Measurements from ENCODE around the gene SMAD7. TPM values are rescaled to one million over a fixed set of nuclear protein-coding genes. Genes with fewer than 3 reads are reported as not detected.

Gene SMAD7
- total RNA-seq, 2 experiments from 2014 or later: 13.6 to 14.4 TPM

GRCh38 chr18:48979944-48980890 is 29.5 kb upstream of the SMAD7 start:
- ChIA-PET POLR2A (no interaction called here), CTCF (no interaction called here)
- H3K36me3 Mint-ChIP-seq: no peaks in the 10 kb centered on the region
- H3K9me3 Mint-ChIP-seq: no peaks in the 10 kb centered on the region
- peaks cover 8% of the 10 kb centered on the region for H3K4me1 Mint-ChIP-seq (ENCODE audit: low read depth)
- DNase-seq: no peak
- peaks cover 10% of the 10 kb centered on the region for H3K27me3 Mint-ChIP-seq
- no peak overlapping the region for H3K4me3 Mint-ChIP-seq
- intact Hi-C loops (cut with micrococcal nuclease): loop anchor here (5.0 kb wide), 1 partner anchor 203 kb away; no protein-coding TSS in a partner anchor
- no peak overlapping the region for H3K27ac Mint-ChIP-seq

GRCh38 chr18:48977914-48978313 is 27.1 kb upstream of the SMAD7 start:
- Mint-ChIP-seq H3K36me3 (no peaks in the 10 kb centered on the region), H3K27me3 (peaks cover 13% of the 10 kb centered on the region), H3K9me3 (no peaks in the 10 kb centered on the region), H3K27ac (no peak overlapping the region), H3K4me3 (no peak overlapping the region), H3K4me1 (ENCODE audit: low read depth) (peaks cover 10% of the 10 kb centered on the region)
- CTCF ChIA-PET: no interaction called here
- DNase-seq: no peak
- POLR2A ChIA-PET: no interaction called here
- intact Hi-C loops (cut with micrococcal nuclease): loop anchor here (2.0 to 5.0 kb wide), 2 partner anchors 29 to 201 kb away; no protein-coding TSS in a partner anchor

DNA sequence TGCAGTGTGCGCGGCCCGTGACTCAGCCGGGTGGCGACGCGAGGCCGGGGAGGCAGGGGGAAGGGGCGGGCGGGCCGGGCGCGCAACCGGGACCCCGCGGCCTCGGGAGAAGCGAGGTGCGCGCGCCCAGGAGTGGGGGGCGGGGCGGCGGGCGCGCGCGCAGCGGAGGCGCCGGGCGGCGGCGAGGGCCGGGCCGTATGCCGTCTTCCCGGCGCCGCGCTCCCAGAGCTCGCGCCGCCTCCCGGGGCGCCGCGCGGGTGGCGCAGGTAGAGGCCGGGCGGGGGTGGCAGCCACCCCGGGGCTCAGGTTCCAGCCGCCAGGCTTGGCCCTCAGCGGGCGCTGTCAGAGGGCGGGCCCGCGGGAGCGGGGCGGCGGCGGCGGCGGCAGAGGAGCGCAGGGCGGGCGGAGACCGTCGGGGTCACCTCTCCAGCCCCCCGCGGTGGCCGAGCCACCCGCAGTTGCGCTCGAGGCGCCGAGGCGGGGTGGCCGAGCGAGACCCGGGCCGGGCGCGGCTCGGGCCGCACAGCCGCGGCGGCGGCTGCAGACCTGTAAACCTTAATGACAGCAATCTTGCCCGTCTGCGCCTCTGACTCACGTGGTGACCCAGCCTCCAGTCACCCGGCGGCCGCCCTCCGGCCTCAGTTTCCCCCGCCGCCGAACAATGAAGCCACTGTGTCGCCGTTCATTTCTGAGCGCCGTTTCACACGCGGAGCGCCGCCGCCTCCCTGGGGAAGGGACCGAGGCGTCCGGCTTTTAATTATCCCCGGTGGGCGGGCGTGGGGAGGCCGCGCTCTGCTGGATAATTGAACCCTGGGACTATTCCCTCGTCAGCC is 25.3 kb upstream of the SMAD7 start:
- POLR2A ChIA-PET: no interaction called here
- Mint-ChIP-seq H3K9me3 (no peaks in the 10 kb centered on the region), H3K36me3 (no peaks in the 10 kb centered on the region), H3K27me3 (peaks cover 13% of the 10 kb centered on the region), H3K4me3 (peak overlapping the region; percentile 69), H3K4me1 (ENCODE audit: low read depth) (peaks cover 10% of the 10 kb centered on the region), H3K27ac (no peak overlapping the region)
- DNase-seq: peak; percentile 72
- CTCF ChIA-PET: no interaction called here
- intact Hi-C loops (cut with micrococcal nuclease): loop anchor here (2.0 to 5.0 kb wide), 2 partner anchors 27 to 199 kb away; no protein-coding TSS in a partner anchor

GRCh38 chr18:48975120-48975816 is 24.5 kb upstream of the SMAD7 start:
- Mint-ChIP-seq H3K27me3 (peaks cover 13% of the 10 kb centered on the region), H3K9me3 (no peaks in the 10 kb centered on the region), H3K27ac (no peak overlapping the region), H3K4me3 (peak overlapping the region; percentile 61), H3K4me1 (ENCODE audit: low read depth) (peaks cover 10% of the 10 kb centered on the region), H3K36me3 (no peaks in the 10 kb centered on the region)
- POLR2A ChIA-PET: no interaction called here
- no peak for DNase-seq
- intact Hi-C loops (cut with micrococcal nuclease): loop anchor here (5.0 kb wide), 1 partner anchor 198 kb away; no protein-coding TSS in a partner anchor
- CTCF ChIA-PET: no interaction called here

DNA sequence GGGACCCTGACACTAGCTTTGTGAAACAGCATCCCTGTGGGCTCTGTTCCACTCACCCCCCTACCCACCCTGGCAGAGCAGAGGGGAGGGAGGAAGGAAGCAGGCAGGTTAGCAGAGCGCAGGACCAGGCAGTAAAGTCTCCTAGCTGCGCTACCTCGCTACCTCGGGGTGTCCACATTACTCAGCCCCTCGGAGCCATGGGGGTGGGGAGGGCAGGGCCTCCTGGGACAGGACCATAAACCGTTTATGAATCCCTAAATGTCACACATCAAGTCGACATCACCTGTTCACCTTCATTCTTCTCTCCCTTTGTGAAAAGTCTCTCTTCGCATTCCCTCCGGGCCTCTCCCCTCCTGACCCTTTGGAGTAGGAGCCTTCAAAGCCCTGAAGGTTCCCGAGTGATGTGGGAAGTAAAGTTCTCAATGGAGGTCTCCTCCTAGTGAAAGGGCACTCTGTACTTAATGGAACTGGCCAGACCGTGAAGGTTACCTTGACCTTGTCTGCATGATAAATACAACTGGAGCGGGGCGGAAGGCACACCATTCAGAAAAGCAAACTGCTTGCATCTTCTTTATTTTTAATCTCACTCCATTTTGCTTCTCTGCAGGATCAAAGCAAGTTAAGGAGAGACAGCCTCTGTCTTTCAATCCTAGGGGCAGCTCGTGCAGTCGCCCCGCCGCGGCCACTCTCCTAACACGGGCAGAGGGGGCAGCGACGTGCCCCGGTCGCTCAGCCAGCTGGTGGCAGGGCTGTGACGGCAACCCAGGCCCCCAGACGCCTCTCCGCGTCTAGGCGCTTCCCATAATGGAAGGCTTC is 23.7 kb upstream of the SMAD7 start:
- DNase-seq: no peak
- Mint-ChIP-seq H3K4me3 (peak overlapping the region; percentile 61), H3K27ac (no peak overlapping the region), H3K27me3 (peaks cover 13% of the 10 kb centered on the region), H3K4me1 (ENCODE audit: low read depth) (peaks cover 10% of the 10 kb centered on the region), H3K9me3 (no peaks in the 10 kb centered on the region), H3K36me3 (no peaks in the 10 kb centered on the region)
- ChIA-PET POLR2A (interaction anchor here (0.7 kb wide), 1 partner anchor 22 kb away, joined by 4 read pairs; no protein-coding TSS in a partner anchor), CTCF (no interaction called here)
- intact Hi-C loops (cut with micrococcal nuclease): loop anchor here (5.0 kb wide), 1 partner anchor 197 kb away; no protein-coding TSS in a partner anchor

DNA sequence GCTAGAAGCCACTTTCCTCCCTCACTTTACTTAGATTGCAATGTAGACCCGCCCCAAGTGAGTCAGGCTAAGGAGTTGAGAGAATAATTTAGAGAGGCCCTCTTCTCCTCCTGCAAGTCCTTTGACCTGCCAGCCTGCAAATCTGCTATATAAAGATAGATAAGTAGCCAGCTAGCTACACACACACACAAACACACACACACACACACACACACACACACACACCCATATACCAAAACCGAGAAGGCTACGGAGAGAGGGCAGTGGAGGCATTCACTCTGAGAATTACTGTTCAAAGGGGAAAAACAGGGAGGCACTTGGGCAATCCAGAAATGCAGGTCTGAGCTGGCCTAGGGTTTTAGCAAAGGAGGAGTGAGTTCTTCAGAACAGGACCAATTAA is 23.0 kb upstream of the SMAD7 start:
- intact Hi-C loops (cut with micrococcal nuclease): no loop called here
- ChIA-PET CTCF (no interaction called here), POLR2A (interaction anchor here (0.7 kb wide), 1 partner anchor 21 kb away, joined by 4 read pairs; no protein-coding TSS in a partner anchor)
- H3K27me3 Mint-ChIP-seq: peaks cover 9% of the 10 kb centered on the region
- no peaks in the 10 kb centered on the region for H3K9me3 Mint-ChIP-seq
- H3K4me3 Mint-ChIP-seq: no peak overlapping the region
- peaks cover 6% of the 10 kb centered on the region for H3K4me1 Mint-ChIP-seq (ENCODE audit: low read depth)
- no peak overlapping the region for H3K27ac Mint-ChIP-seq
- H3K36me3 Mint-ChIP-seq: no peaks in the 10 kb centered on the region
- DNase-seq: no peak

- Mint-ChIP-seq H3K4me1 (ENCODE audit: low read depth) (no peaks in the 10 kb centered on the region), H3K27me3 (peaks cover 2% of the 10 kb centered on the region), H3K27ac (no peak overlapping the region), H3K4me3 (no peak overlapping the region), H3K36me3 (no peaks in the 10 kb centered on the region), H3K9me3 (no peaks in the 10 kb centered on the region)
- ChIA-PET CTCF (no interaction called here), POLR2A (no interaction called here)
- DNase-seq: no peak
- intact Hi-C loops (cut with micrococcal nuclease): no loop called here
These were observed 17.8 kb upstream of the SMAD7 start for GRCh38 chr18:48968412-48969215.

GRCh38 chr18:48967545-48967944 is 16.8 kb upstream of the SMAD7 start:
- no peak overlapping the region for H3K4me3 Mint-ChIP-seq
- no peaks in the 10 kb centered on the region for H3K9me3 Mint-ChIP-seq
- intact Hi-C loops (cut with micrococcal nuclease): no loop called here
- H3K27ac Mint-ChIP-seq: no peak overlapping the region
- DNase-seq: no peak
- POLR2A ChIA-PET: interaction anchor here (0.6 kb wide), 1 partner anchor 880 kb away, joined by 3 read pairs; no protein-coding TSS in a partner anchor
- CTCF ChIA-PET: no interaction called here
- H3K4me1 Mint-ChIP-seq (ENCODE audit: low read depth): peaks cover 3% of the 10 kb centered on the region
- no peaks in the 10 kb centered on the region for H3K36me3 Mint-ChIP-seq
- peaks cover 2% of the 10 kb centered on the region for H3K27me3 Mint-ChIP-seq

GRCh38 chr18:48966523-48966922 is 15.8 kb upstream of the SMAD7 start:
- intact Hi-C loops (cut with micrococcal nuclease): no loop called here
- H3K27ac Mint-ChIP-seq: no peak overlapping the region
- peaks cover 3% of the 10 kb centered on the region for H3K4me1 Mint-ChIP-seq (ENCODE audit: low read depth)
- peaks cover 2% of the 10 kb centered on the region for H3K27me3 Mint-ChIP-seq
- CTCF ChIA-PET: no interaction called here
- no peaks in the 10 kb centered on the region for H3K36me3 Mint-ChIP-seq
- POLR2A ChIA-PET: no interaction called here
- DNase-seq: no peak
- no peak overlapping the region for H3K4me3 Mint-ChIP-seq
- no peaks in the 10 kb centered on the region for H3K9me3 Mint-ChIP-seq

DNA sequence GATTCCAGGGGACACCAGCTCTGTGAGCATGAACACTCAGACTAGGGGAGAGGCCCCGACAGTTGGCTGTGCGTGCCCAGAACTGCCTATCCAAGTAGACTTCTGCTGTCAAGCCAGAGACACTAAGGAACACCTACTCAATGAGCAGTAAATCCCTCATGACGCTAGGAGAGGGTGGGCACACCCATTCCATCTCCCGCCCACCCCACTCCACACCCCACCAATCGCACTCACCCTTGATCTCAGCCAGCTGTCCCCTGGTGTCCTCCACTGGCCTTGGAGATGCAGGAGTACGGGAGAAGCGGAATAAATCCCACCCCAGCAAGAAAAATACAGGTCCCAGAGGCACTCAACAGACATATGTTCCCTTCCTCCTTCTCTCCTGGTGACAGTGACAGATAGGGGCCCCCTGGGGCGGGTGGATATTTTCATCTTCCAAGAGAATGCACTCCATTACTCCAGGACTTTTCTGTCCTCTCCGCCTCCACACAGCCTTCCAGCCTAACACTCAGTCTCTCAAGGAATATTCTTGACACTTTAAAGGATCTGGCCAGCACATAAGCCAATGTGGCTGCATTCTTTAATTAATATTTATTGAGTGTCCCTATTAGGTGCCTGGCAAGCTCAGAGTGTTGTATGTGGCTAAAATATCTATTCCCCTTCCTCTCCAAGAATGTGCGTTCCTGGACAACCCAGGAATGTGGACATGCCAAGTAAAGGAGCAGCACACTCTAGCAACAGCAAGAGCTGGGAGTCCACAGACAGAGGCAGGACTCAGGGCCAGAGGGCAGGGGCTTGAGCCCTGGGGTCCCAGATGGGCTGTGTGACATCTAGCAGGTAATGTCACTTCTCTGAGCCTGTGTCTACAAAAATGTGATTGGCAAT is 13.1 kb upstream of the SMAD7 start:
- ChIA-PET CTCF (no interaction called here), POLR2A (interaction anchor here (0.5 kb wide), 1 partner anchor 80 kb away, joined by 3 read pairs; no protein-coding TSS in a partner anchor)
- H3K4me1 Mint-ChIP-seq (ENCODE audit: low read depth): peaks cover 3% of the 10 kb centered on the region
- H3K27me3 Mint-ChIP-seq: peaks cover 2% of the 10 kb centered on the region
- H3K9me3 Mint-ChIP-seq: no peaks in the 10 kb centered on the region
- no peak for DNase-seq
- H3K4me3 Mint-ChIP-seq: no peak overlapping the region
- peak overlapping the region; percentile 9 for H3K27ac Mint-ChIP-seq
- intact Hi-C loops (cut with micrococcal nuclease): no loop called here
- no peaks in the 10 kb centered on the region for H3K36me3 Mint-ChIP-seq

Measured in activated CD4-positive, alpha-beta memory T cell treated with anti-CD3 and anti-CD28 coated beads for 36 hours (primary cell).